HepG2 (cell line): Measurements from ENCODE around the gene FNDC7. TPM values are rescaled to one million over a fixed set of nuclear protein-coding genes. Genes with fewer than 3 reads are reported as not detected.

Experiments
- CENPT ChIP-seq: sonication (generic); formaldehyde crosslinking; IDR thresholded peaks from 2 replicates; pipeline ENCODE4 v1.8.0; 2022; ENCODE audit warnings: low read depth, mild to moderate bottlenecking, moderate library complexity, missing genetic modification reagents
- HNRNPLL ChIP-seq: fragments of 200-400 bp; formaldehyde crosslinking; IDR thresholded peaks from 2 replicates; pipeline ENCODE4 v1.6.1; 2017; ENCODE audit warnings: mild to moderate bottlenecking, low read depth, low read length; ENCODE audit not compliant: poor library complexity, severe bottlenecking
- KLF16 ChIP-seq, 2 experiments: sonication (generic) in 1 of 2; formaldehyde crosslinking in 1 of 2; IDR thresholded peaks; 2 replicates each; pipeline versions ENCODE4 v1.6.1 to v1.8.0; 2016 to 2023; ENCODE audit warnings: missing genetic modification reagents in 2 of 2, missing compliant biosample characterization in 1 of 2
- NCOA2 ChIP-seq: sonication (generic); formaldehyde crosslinking; IDR thresholded peaks from 2 replicates; pipeline ENCODE4 v1.8.0; 2022; ENCODE audit warnings: inconsistent platforms
- NFAT5 ChIP-seq: sonication (generic); formaldehyde crosslinking; IDR thresholded peaks from 2 replicates; pipeline ENCODE4 v1.4.0; 2020; ENCODE audit warnings: missing genetic modification reagents
- POLR2AphosphoS5 ChIP-seq: IDR thresholded peaks from 2 replicates; pipeline ENCODE4 v1.6.1; 2012; ENCODE audit warnings: low read depth, low read length
- RARA ChIP-seq: IDR thresholded peaks from 2 replicates; pipeline ENCODE4 v1.6.1; 2016; ENCODE audit warnings: missing genetic modification reagents, missing compliant biosample characterization
- SATB2 ChIP-seq: sonication (generic); formaldehyde crosslinking; IDR thresholded peaks from 2 replicates; pipeline ENCODE4 v1.5.0; 2020; ENCODE audit warnings: missing genetic modification reagents
- SETDB1 ChIP-seq: sonication (generic); formaldehyde crosslinking; IDR thresholded peaks from 2 replicates; pipeline ENCODE4 v1.5.1; 2020; ENCODE audit warnings: missing genetic modification reagents, mild to moderate bottlenecking, borderline replicate concordance
- SYNCRIP ChIP-seq: fragments of 200-400 bp; formaldehyde crosslinking; IDR thresholded peaks from 2 replicates; pipeline ENCODE4 v1.6.1; 2018; ENCODE audit warnings: mild to moderate bottlenecking, low read depth, low read length; ENCODE audit not compliant: insufficient read depth
- TCF7L2 ChIP-seq: IDR thresholded peaks from 2 replicates; pipeline ENCODE4 v1.6.1; 2011; ENCODE audit warnings: mild to moderate bottlenecking, low read depth, low read length, moderate library complexity
- ZFP90 ChIP-seq: sonication (generic); formaldehyde crosslinking; IDR thresholded peaks from 2 replicates; pipeline ENCODE4 v1.8.0; 2022; ENCODE audit warnings: missing genetic modification reagents, mild to moderate bottlenecking, inconsistent platforms, borderline replicate concordance
- ZNF503 ChIP-seq: sonication (generic); formaldehyde crosslinking; IDR thresholded peaks from 2 replicates; pipeline ENCODE4 v1.4.0; 2020; ENCODE audit warnings: missing genetic modification reagents
- ZNF574 ChIP-seq: sonication (generic); formaldehyde crosslinking; IDR thresholded peaks from 2 replicates; pipeline ENCODE4 v1.4.0; 2020; ENCODE audit warnings: missing genetic modification reagents
- polyA plus RNA-seq, 8 experiments: library from polyadenylated mRNA; depleted of rRNA in 3 of 8; stranded (reverse) in 7 of 8; unstranded in 1 of 8; fragments of >200 nt; fragmentation: Illumina TruSeq in 4 of 8; extraction: Trizol in 4 of 8; gene quantifications; 2 replicates each; pipeline versions ENCODE4 v1.2.1 to v1.2.3, GENCODE V29; 2011 to 2016; ENCODE audit warnings: low read depth in 4 of 8, missing spikeins in 1 of 8, mixed read lengths in 1 of 8; ENCODE audit not compliant: insufficient read depth in 1 of 8
- total RNA-seq, 5 experiments: library from RNA; depleted of rRNA; stranded (reverse); fragments of >200 nt; fragmentation: Illumina TruSeq; extraction: Trizol; gene quantifications; 2 replicates each; pipeline ENCODE4 v1.2.3, GENCODE V29; 2016; ENCODE audit warnings: low read depth in 1 of 5
- TF ChIP-seq, protein P1 (sequence below): sonication (generic); formaldehyde crosslinking; IDR thresholded peaks from 2 replicates; pipeline ENCODE4 v1.5.0; 2020; ENCODE audit warnings: mild to moderate bottlenecking, missing genetic modification reagents, borderline replicate concordance

FNDC7 gene
- total and polyA plus RNA-seq, 2 of the 13 experiments (the other 11 are each of a cell fraction or from before 2014, with no cell fraction given), result 0.03 TPM; not detected in 1

- TF ChIP-seq NFAT5 (CRISPR knock-in tag) (0 out of 2 replicates have a peak, but pooled peaks have one; percentile 71), SETDB1 (CRISPR knock-in tag) (no peak), RARA (CRISPR knock-in tag) (peak; percentile 0; the same call in 1 of the 2 replicates), ZFP90 (CRISPR knock-in tag) (no peak; the same call in 1 of the 2 replicates), ZNF503 (CRISPR knock-in tag) (0 out of 2 replicates have a peak, but pooled peaks have one; percentile 60), POLR2AphosphoS5 (peak; percentile 97), SATB2 (CRISPR knock-in tag) (no peak), ZNF574 (CRISPR knock-in tag) (peak; percentile 91), NCOA2 (CRISPR knock-in tag) (peak; percentile 7; the same call in 1 of the 2 replicates), TCF7L2 (no peak), SYNCRIP (no peak), HNRNPLL (peak; percentile 86), KLF16 (CRISPR knock-in tag; IDR thresholded peaks at IDR 0.05) (peak in 1 of 2 experiments; percentile 80; a peak in 2 of 4 replicates), CENPT (CRISPR knock-in tag) (0 out of 2 replicates have a peak, but pooled peaks have one; percentile 73)
- TF ChIP-seq, protein P1, sequence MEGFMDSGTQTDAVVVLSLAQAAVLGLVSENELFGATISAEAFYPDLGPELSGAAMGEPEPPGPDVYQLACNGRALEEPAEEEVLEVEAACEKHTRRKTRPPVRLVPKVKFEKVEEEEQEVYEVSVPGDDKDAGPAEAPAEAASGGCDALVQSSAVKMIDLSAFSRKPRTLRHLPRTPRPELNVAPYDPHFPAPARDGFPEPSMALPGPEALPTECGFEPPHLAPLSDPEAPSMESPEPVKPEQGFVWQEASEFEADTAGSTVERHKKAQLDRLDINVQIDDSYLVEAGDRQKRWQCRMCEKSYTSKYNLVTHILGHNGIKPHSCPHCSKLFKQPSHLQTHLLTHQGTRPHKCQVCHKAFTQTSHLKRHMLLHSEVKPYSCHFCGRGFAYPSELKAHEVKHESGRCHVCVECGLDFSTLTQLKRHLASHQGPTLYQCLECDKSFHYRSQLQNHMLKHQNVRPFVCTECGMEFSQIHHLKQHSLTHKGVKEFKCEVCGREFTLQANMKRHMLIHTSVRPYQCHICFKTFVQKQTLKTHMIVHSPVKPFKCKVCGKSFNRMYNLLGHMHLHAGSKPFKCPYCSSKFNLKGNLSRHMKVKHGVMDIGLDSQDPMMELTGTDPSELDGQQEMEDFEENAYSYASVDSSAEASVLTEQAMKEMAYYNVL, result peak; percentile 62
Measured at GRCh38 chr1:108691942-108692723, 20.6 kb upstream of the FNDC7 start, which contains the start of gene PRPF38B (continued).
